HEK293 (cell line): Measurements from ENCODE around the gene ATP6V0B.
A peak's percentile ranks its signal among the peaks of the same experiment; 100 is the strongest.

ENCODE experiments used
- CTCF ChIA-PET: fragments of 350-600 bp; formaldehyde crosslinking; extraction: SDS; loops from one replicate; lab custom pipeline; 2021; ENCODE audit warnings: antibody characterized with exemption; lab: Yijun Ruan, JAX
- POLR2A ChIA-PET: fragments of 300-600 bp; formaldehyde crosslinking; extraction: SDS; loops from one replicate; lab custom pipeline; 2020; ENCODE audit warnings: antibody characterized with exemption, inconsistent platforms; lab: Yijun Ruan, JAX
- H3K27ac ChIP-seq: fragments of 200-500 bp; sonication (Bioruptor generic); 2 replicates; pipeline ENCODE4 v1.5.1; 2014; ENCODE audit warnings: low read depth, low read length, control low read depth, inconsistent platforms; ENCODE audit errors: extremely low read depth
- H3K36me3 ChIP-seq, 2 experiments: fragments of 200-500 bp in 1 of 2; sonication (Bioruptor generic) in 1 of 2; 1 replicate in 1 of 2; 2 replicates in 1 of 2; pipeline ENCODE4 v1.5.1; 2014 to 2017; ENCODE audit warnings: inconsistent platforms in 2 of 2, low read length in 2 of 2; ENCODE audit not compliant: control insufficient read depth in 2 of 2, insufficient read depth in 1 of 2
- H3K4me1 ChIP-seq: fragments of 200-500 bp; sonication (Bioruptor generic); 2 replicates; pipeline ENCODE4 v1.5.1; 2014; ENCODE audit warnings: mild to moderate bottlenecking, low read length, inconsistent platforms; ENCODE audit not compliant: control insufficient read depth, insufficient read depth
- H3K4me3 ChIP-seq: 2 replicates; pipeline ENCODE4 v1.5.1; 2011; ENCODE audit warnings: low read depth, mild to moderate bottlenecking, control low read depth, low read length, moderate library complexity
- H3K9me3 ChIP-seq: fragments of 200-500 bp; sonication (Bioruptor generic); 2 replicates; pipeline ENCODE4 v1.5.1; 2014; ENCODE audit warnings: low read depth, low read length, inconsistent platforms; ENCODE audit not compliant: control insufficient read depth, insufficient read depth
- GLIS1 ChIP-seq: fragments of 450-650 bp; formaldehyde crosslinking; IDR thresholded peaks from 2 replicates; pipeline ENCODE4 v1.5.1; 2016; ENCODE audit warnings: missing biosample characterization, missing genetic modification characterization
- HOXD13 ChIP-seq: sonication (generic); formaldehyde crosslinking; IDR thresholded peaks from 2 replicates; pipeline ENCODE4 v1.8.0; 2022; ENCODE audit warnings: missing genetic modification reagents, borderline replicate concordance
- SALL2 ChIP-seq: fragments of 450-650 bp; formaldehyde crosslinking; IDR thresholded peaks from 2 replicates; pipeline ENCODE4 v1.5.0; 2017; ENCODE audit warnings: missing biosample characterization, mild to moderate bottlenecking, missing genetic modification characterization, borderline replicate concordance
- YY2 ChIP-seq: fragments of 450-650 bp; formaldehyde crosslinking; IDR thresholded peaks from 2 replicates; pipeline ENCODE4 v1.5.1; 2016; ENCODE audit warnings: missing biosample characterization, missing genetic modification characterization
- ZFP41 ChIP-seq: fragments of 450-650 bp; formaldehyde crosslinking; IDR thresholded peaks from 2 replicates; pipeline ENCODE4 v1.5.1; 2016; ENCODE audit warnings: missing biosample characterization, missing genetic modification characterization, borderline replicate concordance
- ZIC2 ChIP-seq: fragments of 450-650 bp; formaldehyde crosslinking; IDR thresholded peaks from 2 replicates; pipeline ENCODE4 v1.5.1; 2016; ENCODE audit warnings: missing biosample characterization, missing genetic modification characterization
- ZNF175 ChIP-seq: fragments of 450-650 bp; formaldehyde crosslinking; IDR thresholded peaks from 2 replicates; pipeline ENCODE4 v1.5.1; 2016; ENCODE audit warnings: missing biosample characterization, missing genetic modification characterization
- ZNF24 ChIP-seq: fragments of 450-650 bp; formaldehyde crosslinking; IDR thresholded peaks from 2 replicates; pipeline ENCODE4 v1.5.1; 2016; ENCODE audit warnings: missing biosample characterization, missing genetic modification characterization
- ZNF280C ChIP-seq: fragments of 450-650 bp; formaldehyde crosslinking; IDR thresholded peaks from 2 replicates; pipeline ENCODE4 v1.5.1; 2016; ENCODE audit warnings: missing biosample characterization, missing genetic modification characterization
- ZNF433 ChIP-seq: fragments of 450-650 bp; formaldehyde crosslinking; IDR thresholded peaks from 2 replicates; pipeline ENCODE4 v1.5.1; 2016; ENCODE audit warnings: missing biosample characterization, missing genetic modification characterization, low read depth
- ZNF48 ChIP-seq: fragments of 450-650 bp; formaldehyde crosslinking; IDR thresholded peaks from 2 replicates; pipeline ENCODE4 v1.5.1; 2016; ENCODE audit warnings: missing biosample characterization, missing genetic modification characterization
- ZNF510 ChIP-seq: fragments of 450-650 bp; formaldehyde crosslinking; IDR thresholded peaks from 2 replicates; pipeline ENCODE4 v1.5.1; 2018; ENCODE audit warnings: mild to moderate bottlenecking, missing genetic modification characterization, missing biosample characterization; ENCODE audit not compliant: insufficient replicate concordance
- ZNF561 ChIP-seq: fragments of 450-650 bp; IDR thresholded peaks from 2 replicates; pipeline ENCODE4 v1.5.1; 2018; ENCODE audit warnings: missing biosample characterization, missing genetic modification characterization, borderline replicate concordance
- ZNF658 ChIP-seq: fragments of 450-650 bp; formaldehyde crosslinking; IDR thresholded peaks from 2 replicates; pipeline ENCODE4; 2016; ENCODE audit warnings: missing biosample characterization, missing genetic modification characterization
- ZNF677 ChIP-seq: fragments of 450-650 bp; IDR thresholded peaks from 2 replicates; pipeline ENCODE4 v1.5.0; 2018; ENCODE audit warnings: missing biosample characterization, mild to moderate bottlenecking, missing genetic modification characterization, moderate library complexity
- ZNF837 ChIP-seq: fragments of 450-650 bp; formaldehyde crosslinking; IDR thresholded peaks from 2 replicates; pipeline ENCODE4 v1.5.1; 2016; ENCODE audit warnings: missing biosample characterization, missing genetic modification characterization
- TF ChIP-seq, protein P1 (sequence below): fragments of 450-650 bp; formaldehyde crosslinking; IDR thresholded peaks from 2 replicates; pipeline ENCODE4 v1.5.1; 2016; ENCODE audit warnings: missing biosample characterization, missing genetic modification characterization

Gene ATP6V0B

DNA sequence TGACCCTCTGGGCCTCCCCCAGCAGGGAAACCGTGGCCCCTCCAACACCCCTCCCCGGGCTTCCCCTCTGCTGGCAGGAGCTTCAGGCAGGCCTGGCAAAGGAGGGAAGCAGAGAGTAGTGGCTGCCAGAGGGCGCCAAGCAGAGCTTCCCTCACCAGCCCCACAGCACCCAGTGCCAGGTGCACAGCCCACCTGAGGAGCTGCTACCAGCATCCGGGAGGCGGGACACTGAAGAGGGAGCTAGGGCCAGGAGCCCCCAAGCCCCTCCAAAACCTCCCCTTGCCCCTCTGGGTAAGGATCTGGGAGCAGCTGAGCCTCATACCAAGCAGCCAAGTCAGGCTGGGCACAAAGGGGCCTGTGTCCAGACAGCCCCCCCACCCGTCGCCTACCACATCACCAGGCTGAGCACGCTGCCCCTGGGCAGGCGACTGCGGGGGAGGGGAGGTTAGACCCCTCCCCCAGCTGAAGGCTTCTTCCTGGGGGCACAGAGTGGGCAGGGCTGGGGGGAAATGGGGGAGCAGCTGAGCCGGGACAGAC lies 36.2 kb downstream of the ATP6V0B start:
- no peak overlapping the region for H3K27ac ChIP-seq
- no peak overlapping the region for H3K4me3 ChIP-seq
- CTCF ChIA-PET: interaction anchor here (0.5 to 2.4 kb wide), 4 partner anchors 25 to 358 kb away, joined by 3 to 17 read pairs (median 4); no protein-coding TSS in a partner anchor
- H3K36me3 ChIP-seq: no peaks in the 10 kb centered on the region
- TF ChIP-seq ZNF837 (tag by site-specific recombination): no peak
- no peak for TF ChIP-seq ZNF433
- TF ChIP-seq GLIS1: no peak
- TF ChIP-seq ZNF175 (tag by site-specific recombination): no peak
- TF ChIP-seq ZNF280C: no peak
- no peak for TF ChIP-seq HOXD13 (CRISPR knock-in tag)
- no peak for TF ChIP-seq YY2 (tag by site-specific recombination)
- TF ChIP-seq, protein P1, sequence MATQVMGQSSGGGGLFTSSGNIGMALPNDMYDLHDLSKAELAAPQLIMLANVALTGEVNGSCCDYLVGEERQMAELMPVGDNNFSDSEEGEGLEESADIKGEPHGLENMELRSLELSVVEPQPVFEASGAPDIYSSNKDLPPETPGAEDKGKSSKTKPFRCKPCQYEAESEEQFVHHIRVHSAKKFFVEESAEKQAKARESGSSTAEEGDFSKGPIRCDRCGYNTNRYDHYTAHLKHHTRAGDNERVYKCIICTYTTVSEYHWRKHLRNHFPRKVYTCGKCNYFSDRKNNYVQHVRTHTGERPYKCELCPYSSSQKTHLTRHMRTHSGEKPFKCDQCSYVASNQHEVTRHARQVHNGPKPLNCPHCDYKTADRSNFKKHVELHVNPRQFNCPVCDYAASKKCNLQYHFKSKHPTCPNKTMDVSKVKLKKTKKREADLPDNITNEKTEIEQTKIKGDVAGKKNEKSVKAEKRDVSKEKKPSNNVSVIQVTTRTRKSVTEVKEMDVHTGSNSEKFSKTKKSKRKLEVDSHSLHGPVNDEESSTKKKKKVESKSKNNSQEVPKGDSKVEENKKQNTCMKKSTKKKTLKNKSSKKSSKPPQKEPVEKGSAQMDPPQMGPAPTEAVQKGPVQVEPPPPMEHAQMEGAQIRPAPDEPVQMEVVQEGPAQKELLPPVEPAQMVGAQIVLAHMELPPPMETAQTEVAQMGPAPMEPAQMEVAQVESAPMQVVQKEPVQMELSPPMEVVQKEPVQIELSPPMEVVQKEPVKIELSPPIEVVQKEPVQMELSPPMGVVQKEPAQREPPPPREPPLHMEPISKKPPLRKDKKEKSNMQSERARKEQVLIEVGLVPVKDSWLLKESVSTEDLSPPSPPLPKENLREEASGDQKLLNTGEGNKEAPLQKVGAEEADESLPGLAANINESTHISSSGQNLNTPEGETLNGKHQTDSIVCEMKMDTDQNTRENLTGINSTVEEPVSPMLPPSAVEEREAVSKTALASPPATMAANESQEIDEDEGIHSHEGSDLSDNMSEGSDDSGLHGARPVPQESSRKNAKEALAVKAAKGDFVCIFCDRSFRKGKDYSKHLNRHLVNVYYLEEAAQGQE (tag by site-specific recombination): no peak
- H3K4me1 ChIP-seq: no peaks in the 10 kb centered on the region
- no peaks in the 10 kb centered on the region for H3K9me3 ChIP-seq
- POLR2A ChIA-PET: interaction anchor here (0.7 kb wide), 1 partner anchor 26 kb away, joined by 3 read pairs; no protein-coding TSS in a partner anchor

DNA sequence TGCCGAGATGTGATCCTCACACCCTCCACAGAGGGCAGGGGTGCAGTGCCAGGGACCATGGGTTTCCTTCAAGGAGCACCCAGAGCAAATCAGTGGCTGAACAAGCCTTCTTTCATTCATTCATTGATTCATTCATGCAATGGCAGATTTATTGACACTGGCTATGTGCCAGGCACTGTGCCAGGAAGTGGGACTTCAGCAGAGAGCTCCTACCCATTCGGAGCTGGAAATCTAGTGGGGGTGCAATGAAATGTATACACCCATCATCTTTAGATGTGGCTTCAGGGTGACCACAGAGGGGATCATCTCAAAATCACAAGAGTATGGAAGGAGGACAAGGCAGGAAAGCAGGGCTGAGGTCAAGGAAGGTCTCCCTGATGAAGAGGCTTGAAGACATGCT lies 37.6 kb downstream of the ATP6V0B start:
- no peak overlapping the region for H3K4me3 ChIP-seq
- H3K36me3 ChIP-seq: no peaks in the 10 kb centered on the region
- H3K9me3 ChIP-seq: no peaks in the 10 kb centered on the region
- no peak overlapping the region for H3K27ac ChIP-seq
- no peaks in the 10 kb centered on the region for H3K4me1 ChIP-seq
- POLR2A ChIA-PET: no interaction called here
- TF ChIP-seq ZNF24 (tag by site-specific recombination): peak; percentile 34; the same call in 1 of the 2 replicates
- no peak for TF ChIP-seq ZNF48 (tag by site-specific recombination)
- no peak for TF ChIP-seq ZIC2 (tag by site-specific recombination)
- TF ChIP-seq, all 188 proteins: peak for 1
- CTCF ChIA-PET: interaction anchor here (2.9 to 3.4 kb wide), 2 partner anchors 24 to 35 kb away, joined by 7 to 20 read pairs; no protein-coding TSS in a partner anchor

DNA sequence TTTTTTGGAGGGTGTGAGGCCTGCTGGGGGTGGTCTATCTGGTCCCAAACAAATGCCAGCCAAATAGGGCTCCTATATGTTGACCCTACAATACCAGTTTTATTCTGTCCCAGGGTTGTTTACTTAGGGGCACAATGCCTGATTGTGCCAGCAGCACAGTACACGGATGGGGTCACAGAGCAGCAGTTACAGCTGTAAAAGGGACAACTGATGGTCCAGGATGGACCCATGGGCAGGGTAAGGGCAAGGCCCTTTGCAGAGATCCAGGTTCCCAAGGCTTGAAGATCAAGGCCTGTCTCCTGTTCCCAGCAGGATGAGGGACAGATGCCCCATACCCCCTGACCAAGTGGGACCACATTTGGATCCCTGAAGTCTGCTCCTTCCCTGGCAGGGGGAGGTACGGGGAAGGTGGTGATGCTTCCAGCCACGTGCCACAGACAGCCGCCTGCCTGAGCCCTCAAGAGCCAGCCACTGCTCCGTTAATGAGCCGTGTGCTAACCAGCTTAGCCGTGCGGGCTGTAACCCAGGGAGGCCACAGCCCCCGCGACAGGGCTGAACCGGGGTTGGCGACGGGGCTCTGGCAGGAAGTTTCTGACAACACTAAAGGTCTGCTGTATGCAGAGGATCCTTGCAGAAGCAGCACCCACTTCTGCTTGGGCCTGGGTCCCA lies 38.3 kb downstream of the ATP6V0B start:
- CTCF ChIA-PET: interaction anchor here (0.6 to 3.4 kb wide), 4 partner anchors 8 to 78 kb away, joined by 4 to 20 read pairs (median 6); no protein-coding TSS in a partner anchor
- no peaks in the 10 kb centered on the region for H3K36me3 ChIP-seq
- POLR2A ChIA-PET: interaction anchor here (1.6 kb wide), 1 partner anchor 23 kb away, joined by 4 read pairs; no protein-coding TSS in a partner anchor

More for the DNA sequence above, 38.3 kb downstream of the ATP6V0B start:
- Histone ChIP-seq H3K9me3 (no peaks in the 10 kb centered on the region), H3K4me3 (no peak overlapping the region), H3K4me1 (no peaks in the 10 kb centered on the region), H3K27ac (no peak overlapping the region)
- TF ChIP-seq ZNF677 (tag by site-specific recombination): no peak
- no peak for TF ChIP-seq ZNF510
- no peak for TF ChIP-seq ZFP41 (tag by site-specific recombination)
- TF ChIP-seq SALL2: no peak
- TF ChIP-seq ZNF658 (tag by site-specific recombination): no peak
- no peak for TF ChIP-seq ZNF561
